H1 (cell line): Measurements from ENCODE around the gene TNPO2. TPM values are rescaled to one million over a fixed set of nuclear protein-coding genes. Genes with fewer than 3 reads are reported as not detected.

Experiments
- CBX5 ChIP-seq: fragments of 300-800, 300-1000 bp; sonication (generic); IDR thresholded peaks from 2 replicates; pipeline ENCODE4 v1.7.1; 2016; ENCODE audit warnings: antibody characterized with exemption, low read length, low read depth
- CHD2 ChIP-seq: IDR thresholded peaks from 2 replicates; pipeline ENCODE4 v1.6.1; 2012; ENCODE audit warnings: low read length, improper control_type of control experiment
- EGR1 ChIP-seq: IDR thresholded peaks from 2 replicates; pipeline ENCODE4 v1.6.1; 2011; ENCODE audit warnings: low read depth, low read length, borderline replicate concordance
- EP300 ChIP-seq, 2 experiments: IDR thresholded peaks; 1 replicate in 1 of 2; 2 replicates in 1 of 2; pipeline ENCODE4 v1.6.1; 2011 to 2012; ENCODE audit warnings: low read depth in 2 of 2, low read length in 2 of 2, mild to moderate bottlenecking in 2 of 2, borderline replicate concordance in 1 of 2, inconsistent platforms in 1 of 2, moderate library complexity in 1 of 2
- NANOG ChIP-seq: IDR thresholded peaks from 2 replicates; pipeline ENCODE4 v1.6.1; 2011; ENCODE audit warnings: low read length, low read depth, mild to moderate bottlenecking, inconsistent platforms; ENCODE audit not compliant: insufficient read depth, poor library complexity, severe bottlenecking
- RNF2 ChIP-seq: fragments of 200-900, 300-1000 bp; sonication (generic); IDR thresholded peaks from 2 replicates; pipeline ENCODE4 v1.7.1; 2016; ENCODE audit warnings: borderline replicate concordance, low read depth, mild to moderate bottlenecking, antibody characterized with exemption, low read length; ENCODE audit not compliant: poor library complexity, severe bottlenecking; ENCODE audit errors: missing control alignments
- polyA plus RNA-seq, 7 experiments: library from polyadenylated mRNA; depleted of rRNA in 3 of 7; stranded (reverse) in 5 of 7; unstranded in 2 of 7; fragments of >200 nt in 5 of 7; fragments of 200-250 nt in 2 of 7; gene quantifications; 1 replicate in 5 of 7; 2 replicates in 1 of 7; 4 replicates in 1 of 7; pipeline versions ENCODE4 v1.2.1 to v1.2.3, GENCODE V29; 2011 to 2013; ENCODE audit warnings: missing spikeins in 2 of 7, mixed read lengths in 2 of 7
- total RNA-seq: library from RNA; stranded (reverse); fragmentation: NEBNext Ultra II Directional; extraction: Animal tissue kit (Norgen Biotek cat#: 25700); gene quantifications from 2 replicates; pipeline ENCODE4 v1.2.1, GENCODE V29; 2021
- TF ChIP-seq, protein P1 (sequence below): fragments of 300-600 bp; sonication (generic); IDR thresholded peaks from 2 replicates; pipeline ENCODE4 v1.7.1; 2012; ENCODE audit warnings: low read length, moderate library complexity, mild to moderate bottlenecking, inconsistent platforms; ENCODE audit not compliant: insufficient replicate concordance
- TF ChIP-seq, protein P2 (sequence below): IDR thresholded peaks from 2 replicates; pipeline ENCODE4 v1.6.1; 2012; ENCODE audit warnings: inconsistent platforms

The TNPO2 gene
- total and polyA plus RNA-seq, 2 of the 8 experiments (the other 6 are each of a cell fraction or from before 2014, with no cell fraction given), result 112 to 121 TPM

DNA sequence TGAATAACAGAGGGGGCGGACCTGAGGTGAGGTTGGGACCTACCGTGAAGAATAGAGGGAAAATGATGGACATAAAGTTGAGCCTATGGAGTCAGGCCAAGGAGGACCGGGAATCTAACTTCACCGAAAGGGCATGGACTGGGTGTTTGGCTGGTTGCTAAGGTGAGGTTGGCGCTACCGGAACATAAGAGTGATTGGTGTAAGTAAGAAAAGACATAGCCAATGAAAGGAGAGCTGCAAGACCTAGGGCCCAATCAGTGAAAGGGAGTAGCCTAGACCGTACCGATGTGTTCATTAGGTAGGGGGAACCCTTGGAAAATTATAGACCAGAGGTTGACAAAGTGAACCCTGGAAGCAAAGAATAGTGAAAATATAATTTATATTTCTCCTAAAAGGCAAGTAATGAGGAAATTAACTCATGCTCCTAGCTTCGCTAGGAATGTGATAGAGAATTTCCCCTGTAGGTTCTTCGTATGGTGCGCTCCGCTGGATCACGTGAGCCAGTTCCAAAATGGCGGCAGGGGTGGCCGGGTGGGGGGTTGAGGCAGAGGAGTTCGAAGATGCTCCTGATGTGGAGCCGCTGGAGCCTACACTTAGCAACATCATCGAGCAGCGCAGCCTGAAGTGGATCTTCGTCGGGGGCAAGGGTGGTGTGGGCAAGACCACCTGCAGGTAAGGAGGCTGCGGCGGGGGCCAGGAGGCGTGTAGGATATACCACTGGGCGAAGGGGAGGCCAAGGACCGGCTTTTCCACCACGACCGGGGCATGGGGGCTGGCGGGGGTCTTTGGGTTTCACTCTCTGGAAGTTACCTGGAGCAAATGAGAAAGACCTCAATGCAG, 13.5 kb upstream of the TNPO2 start, which contains the start of gene GET3 (continued):
- TF ChIP-seq, protein P1, sequence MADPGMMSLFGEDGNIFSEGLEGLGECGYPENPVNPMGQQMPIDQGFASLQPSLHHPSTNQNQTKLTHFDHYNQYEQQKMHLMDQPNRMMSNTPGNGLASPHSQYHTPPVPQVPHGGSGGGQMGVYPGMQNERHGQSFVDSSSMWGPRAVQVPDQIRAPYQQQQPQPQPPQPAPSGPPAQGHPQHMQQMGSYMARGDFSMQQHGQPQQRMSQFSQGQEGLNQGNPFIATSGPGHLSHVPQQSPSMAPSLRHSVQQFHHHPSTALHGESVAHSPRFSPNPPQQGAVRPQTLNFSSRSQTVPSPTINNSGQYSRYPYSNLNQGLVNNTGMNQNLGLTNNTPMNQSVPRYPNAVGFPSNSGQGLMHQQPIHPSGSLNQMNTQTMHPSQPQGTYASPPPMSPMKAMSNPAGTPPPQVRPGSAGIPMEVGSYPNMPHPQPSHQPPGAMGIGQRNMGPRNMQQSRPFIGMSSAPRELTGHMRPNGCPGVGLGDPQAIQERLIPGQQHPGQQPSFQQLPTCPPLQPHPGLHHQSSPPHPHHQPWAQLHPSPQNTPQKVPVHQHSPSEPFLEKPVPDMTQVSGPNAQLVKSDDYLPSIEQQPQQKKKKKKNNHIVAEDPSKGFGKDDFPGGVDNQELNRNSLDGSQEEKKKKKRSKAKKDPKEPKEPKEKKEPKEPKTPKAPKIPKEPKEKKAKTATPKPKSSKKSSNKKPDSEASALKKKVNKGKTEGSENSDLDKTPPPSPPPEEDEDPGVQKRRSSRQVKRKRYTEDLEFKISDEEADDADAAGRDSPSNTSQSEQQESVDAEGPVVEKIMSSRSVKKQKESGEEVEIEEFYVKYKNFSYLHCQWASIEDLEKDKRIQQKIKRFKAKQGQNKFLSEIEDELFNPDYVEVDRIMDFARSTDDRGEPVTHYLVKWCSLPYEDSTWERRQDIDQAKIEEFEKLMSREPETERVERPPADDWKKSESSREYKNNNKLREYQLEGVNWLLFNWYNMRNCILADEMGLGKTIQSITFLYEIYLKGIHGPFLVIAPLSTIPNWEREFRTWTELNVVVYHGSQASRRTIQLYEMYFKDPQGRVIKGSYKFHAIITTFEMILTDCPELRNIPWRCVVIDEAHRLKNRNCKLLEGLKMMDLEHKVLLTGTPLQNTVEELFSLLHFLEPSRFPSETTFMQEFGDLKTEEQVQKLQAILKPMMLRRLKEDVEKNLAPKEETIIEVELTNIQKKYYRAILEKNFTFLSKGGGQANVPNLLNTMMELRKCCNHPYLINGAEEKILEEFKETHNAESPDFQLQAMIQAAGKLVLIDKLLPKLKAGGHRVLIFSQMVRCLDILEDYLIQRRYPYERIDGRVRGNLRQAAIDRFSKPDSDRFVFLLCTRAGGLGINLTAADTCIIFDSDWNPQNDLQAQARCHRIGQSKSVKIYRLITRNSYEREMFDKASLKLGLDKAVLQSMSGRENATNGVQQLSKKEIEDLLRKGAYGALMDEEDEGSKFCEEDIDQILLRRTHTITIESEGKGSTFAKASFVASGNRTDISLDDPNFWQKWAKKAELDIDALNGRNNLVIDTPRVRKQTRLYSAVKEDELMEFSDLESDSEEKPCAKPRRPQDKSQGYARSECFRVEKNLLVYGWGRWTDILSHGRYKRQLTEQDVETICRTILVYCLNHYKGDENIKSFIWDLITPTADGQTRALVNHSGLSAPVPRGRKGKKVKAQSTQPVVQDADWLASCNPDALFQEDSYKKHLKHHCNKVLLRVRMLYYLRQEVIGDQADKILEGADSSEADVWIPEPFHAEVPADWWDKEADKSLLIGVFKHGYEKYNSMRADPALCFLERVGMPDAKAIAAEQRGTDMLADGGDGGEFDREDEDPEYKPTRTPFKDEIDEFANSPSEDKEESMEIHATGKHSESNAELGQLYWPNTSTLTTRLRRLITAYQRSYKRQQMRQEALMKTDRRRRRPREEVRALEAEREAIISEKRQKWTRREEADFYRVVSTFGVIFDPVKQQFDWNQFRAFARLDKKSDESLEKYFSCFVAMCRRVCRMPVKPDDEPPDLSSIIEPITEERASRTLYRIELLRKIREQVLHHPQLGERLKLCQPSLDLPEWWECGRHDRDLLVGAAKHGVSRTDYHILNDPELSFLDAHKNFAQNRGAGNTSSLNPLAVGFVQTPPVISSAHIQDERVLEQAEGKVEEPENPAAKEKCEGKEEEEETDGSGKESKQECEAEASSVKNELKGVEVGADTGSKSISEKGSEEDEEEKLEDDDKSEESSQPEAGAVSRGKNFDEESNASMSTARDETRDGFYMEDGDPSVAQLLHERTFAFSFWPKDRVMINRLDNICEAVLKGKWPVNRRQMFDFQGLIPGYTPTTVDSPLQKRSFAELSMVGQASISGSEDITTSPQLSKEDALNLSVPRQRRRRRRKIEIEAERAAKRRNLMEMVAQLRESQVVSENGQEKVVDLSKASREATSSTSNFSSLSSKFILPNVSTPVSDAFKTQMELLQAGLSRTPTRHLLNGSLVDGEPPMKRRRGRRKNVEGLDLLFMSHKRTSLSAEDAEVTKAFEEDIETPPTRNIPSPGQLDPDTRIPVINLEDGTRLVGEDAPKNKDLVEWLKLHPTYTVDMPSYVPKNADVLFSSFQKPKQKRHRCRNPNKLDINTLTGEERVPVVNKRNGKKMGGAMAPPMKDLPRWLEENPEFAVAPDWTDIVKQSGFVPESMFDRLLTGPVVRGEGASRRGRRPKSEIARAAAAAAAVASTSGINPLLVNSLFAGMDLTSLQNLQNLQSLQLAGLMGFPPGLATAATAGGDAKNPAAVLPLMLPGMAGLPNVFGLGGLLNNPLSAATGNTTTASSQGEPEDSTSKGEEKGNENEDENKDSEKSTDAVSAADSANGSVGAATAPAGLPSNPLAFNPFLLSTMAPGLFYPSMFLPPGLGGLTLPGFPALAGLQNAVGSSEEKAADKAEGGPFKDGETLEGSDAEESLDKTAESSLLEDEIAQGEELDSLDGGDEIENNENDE, result no peak
- TF ChIP-seq NANOG (no peak), RNF2 (no peak), EGR1 (no peak), CHD2 (peak; percentile 90), EP300 (IDR thresholded peaks at IDR 0.05; ENCODE audit: borderline replicate concordance in 1 of 2, low read depth in 2 of 2, low read length in 2 of 2) (peak in 1 of 2 experiments; percentile 99; a peak in 2 of 3 replicates), CBX5 (no peak)
- TF ChIP-seq, protein P2, sequence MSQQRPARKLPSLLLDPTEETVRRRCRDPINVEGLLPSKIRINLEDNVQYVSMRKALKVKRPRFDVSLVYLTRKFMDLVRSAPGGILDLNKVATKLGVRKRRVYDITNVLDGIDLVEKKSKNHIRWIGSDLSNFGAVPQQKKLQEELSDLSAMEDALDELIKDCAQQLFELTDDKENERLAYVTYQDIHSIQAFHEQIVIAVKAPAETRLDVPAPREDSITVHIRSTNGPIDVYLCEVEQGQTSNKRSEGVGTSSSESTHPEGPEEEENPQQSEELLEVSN, result no peak
